ENCODE measurements around the gene RTN4. TPM values are rescaled to one million over a fixed set of nuclear protein-coding genes. Genes with fewer than 3 reads are reported as not detected.

Gene RTN4
- total RNA-seq, 1 experiment from 2014 or later: 200 TPM

DNA sequence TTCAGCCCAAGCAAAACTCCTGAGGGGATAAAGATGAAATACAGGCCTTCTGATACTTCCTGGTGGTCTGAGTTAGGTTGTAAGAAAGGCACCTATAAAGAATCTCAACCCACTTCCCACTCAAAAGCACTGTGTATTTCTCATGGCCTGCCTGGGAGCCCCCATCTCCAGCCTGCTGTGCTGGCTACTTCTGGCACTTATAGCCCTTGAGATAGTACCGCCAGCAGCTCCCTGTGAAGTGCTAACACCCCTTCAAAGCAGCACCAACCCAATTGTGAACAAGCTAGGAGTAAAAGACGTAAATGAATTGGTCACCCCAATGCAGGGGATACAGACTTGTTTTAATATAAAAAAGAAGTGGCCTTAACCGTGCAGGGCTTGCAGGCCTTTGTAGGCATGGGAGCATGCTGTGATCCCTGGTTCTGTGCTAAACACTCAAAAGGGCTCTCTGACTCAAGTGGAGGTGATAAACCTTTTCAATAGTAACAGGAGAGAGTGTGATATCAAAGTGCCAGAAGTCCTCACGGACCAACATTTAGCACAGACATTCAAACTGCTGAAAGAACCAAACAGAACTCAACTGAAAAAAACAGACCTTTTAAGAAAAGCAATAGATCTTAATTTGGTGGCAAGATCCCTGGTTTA, 80.8 kb downstream of the RTN4 start:
- no peaks in the 10 kb centered on the region for H3K27me3 ChIP-seq (ENCODE audit: insufficient read depth, low read length)
- Mint-ChIP-seq H3K27me3 (ENCODE audit: low read depth) (no peaks in the 10 kb centered on the region; the same call in 1 of the 2 replicates), H3K36me3 (ENCODE audit: insufficient read depth in 1 of 3, low read depth in 3 of 3) (peaks cover 23 to 46% (median 28%) of the 10 kb centered on the region in 3 experiments), H3K9me3 (no peaks in the 10 kb centered on the region), H3K27ac (no peak overlapping the region), H3K4me1 (peaks cover 30 to 32% of the 10 kb centered on the region in 2 experiments), H3K4me3 (no peak overlapping the region)
- no peak overlapping the region for H3K56ac ChIP-seq (ENCODE audit: insufficient read length, low read depth, low read length)
- no peak overlapping the region for H2BK15ac ChIP-seq (ENCODE audit: low read depth, low read length)
- H2AFZ ChIP-seq (ENCODE audit: low read length): no peak overlapping the region
- DNase-seq: no peak
- H3K9ac ChIP-seq (ENCODE audit: extremely low read depth, insufficient read length, low read length): no peak overlapping the region
- no peaks in the 10 kb centered on the region for H3K79me1 ChIP-seq (ENCODE audit: insufficient read depth, low read depth, low read length, poor library complexity, severe bottlenecking)
- no peak overlapping the region for H4K5ac ChIP-seq (ENCODE audit: insufficient read length, low read depth, low read length)
- no peaks in the 10 kb centered on the region for H3K79me2 ChIP-seq (ENCODE audit: insufficient read depth, low read length)
- H3K23ac ChIP-seq (ENCODE audit: insufficient read length, low read depth, low read length): no peak overlapping the region
- TF ChIP-seq, protein P1, sequence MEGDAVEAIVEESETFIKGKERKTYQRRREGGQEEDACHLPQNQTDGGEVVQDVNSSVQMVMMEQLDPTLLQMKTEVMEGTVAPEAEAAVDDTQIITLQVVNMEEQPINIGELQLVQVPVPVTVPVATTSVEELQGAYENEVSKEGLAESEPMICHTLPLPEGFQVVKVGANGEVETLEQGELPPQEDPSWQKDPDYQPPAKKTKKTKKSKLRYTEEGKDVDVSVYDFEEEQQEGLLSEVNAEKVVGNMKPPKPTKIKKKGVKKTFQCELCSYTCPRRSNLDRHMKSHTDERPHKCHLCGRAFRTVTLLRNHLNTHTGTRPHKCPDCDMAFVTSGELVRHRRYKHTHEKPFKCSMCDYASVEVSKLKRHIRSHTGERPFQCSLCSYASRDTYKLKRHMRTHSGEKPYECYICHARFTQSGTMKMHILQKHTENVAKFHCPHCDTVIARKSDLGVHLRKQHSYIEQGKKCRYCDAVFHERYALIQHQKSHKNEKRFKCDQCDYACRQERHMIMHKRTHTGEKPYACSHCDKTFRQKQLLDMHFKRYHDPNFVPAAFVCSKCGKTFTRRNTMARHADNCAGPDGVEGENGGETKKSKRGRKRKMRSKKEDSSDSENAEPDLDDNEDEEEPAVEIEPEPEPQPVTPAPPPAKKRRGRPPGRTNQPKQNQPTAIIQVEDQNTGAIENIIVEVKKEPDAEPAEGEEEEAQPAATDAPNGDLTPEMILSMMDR (conservative IDR thresholded peaks at IDR 0.05): no peak
- no peak overlapping the region for H3K14ac ChIP-seq (ENCODE audit: insufficient read depth, low read length)
- no peak overlapping the region for H2BK12ac ChIP-seq (ENCODE audit: insufficient read length, low read depth, low read length)
- H3K9me3 ChIP-seq (ENCODE audit: control insufficient read depth, low read depth, low read length): no peaks in the 10 kb centered on the region
- no peak overlapping the region for H3K4me2 ChIP-seq (ENCODE audit: insufficient read depth, insufficient read length, low read length)
- peaks cover 2% of the 10 kb centered on the region; the same call in 1 of the 2 replicates for H3K4me1 ChIP-seq (ENCODE audit: insufficient read depth, low read length)
- no peaks in the 10 kb centered on the region for H4K20me1 ChIP-seq (ENCODE audit: control insufficient read depth, insufficient read depth, insufficient read length)
- H3K23me2 ChIP-seq (ENCODE audit: insufficient read length, low read depth, low read length, poor library complexity, severe bottlenecking): no peaks in the 10 kb centered on the region
- no peak overlapping the region for H3T11ph ChIP-seq (ENCODE audit: low read length)
- H2BK5ac ChIP-seq (ENCODE audit: insufficient read length, low read length): no peak overlapping the region
- no peak overlapping the region for H3K27ac ChIP-seq (ENCODE audit: insufficient read length, low read depth, low read length)
- H3K4ac ChIP-seq (ENCODE audit: low read depth, low read length): no peak overlapping the region
- H2BK120ac ChIP-seq (ENCODE audit: low read depth, low read length, poor library complexity, severe bottlenecking): no peak overlapping the region
- WGBS (ENCODE audit: extremely low coverage, insufficient read length, low lambda C conversion rate): no CpG with 5 or more reads among the region's 4 CpGs
- H4K91ac ChIP-seq (ENCODE audit: insufficient read length, low read depth, low read length): no peak overlapping the region
- no peak overlapping the region for H2AK5ac ChIP-seq (ENCODE audit: insufficient read length, low read length)
- no peak overlapping the region for H3K18ac ChIP-seq (ENCODE audit: insufficient read length, low read depth, low read length)
- H2BK20ac ChIP-seq (ENCODE audit: low read depth, low read length, poor library complexity, severe bottlenecking): no peak overlapping the region
- no peak overlapping the region for H4K8ac ChIP-seq (replicated peaks; ENCODE audit: insufficient read length, low read depth, low read length)

All from H9 (cell line).